Naive thymus-derived CD4-positive, alpha-beta T cell (primary cell): ENCODE measurements around the gene KLK1. TPM values are rescaled to one million over a fixed set of nuclear protein-coding genes. Genes with fewer than 3 reads are reported as not detected.

ENCODE experiments used
- ATAC-seq: fragments of 150-1000 bp; cut with Tn5 transposase; 2 replicates; pipeline ENCODE4 v1.10.0; 2021; ENCODE audit warnings: mild to moderate bottlenecking, moderate library complexity
- CTCF ChIA-PET: fragments of 350-600 bp; sonication (Branson Sonifier 250); formaldehyde crosslinking; loops from one replicate; lab custom pipeline; 2021; ENCODE audit warnings: antibody characterized with exemption; lab: Charles Lee
- POLR2A ChIA-PET: fragments of 350-600 bp; sonication (Branson Sonifier 250); formaldehyde crosslinking; loops from one replicate; lab custom pipeline; 2021; ENCODE audit warnings: antibody characterized with exemption, inconsistent platforms; lab: Charles Lee
- DNase-seq, 9 donors: peaks; one replicate each; pipeline versions ENCODE4 v3.0.0 to v3.0.0-alpha.2; 2020 to 2022; ENCODE audit warnings: mixed read lengths in 1 of 9
- H3K27ac ChIP-seq: one replicate; pipeline ENCODE4 v1.7.0; 2013; ENCODE audit warnings: mild to moderate bottlenecking, low read depth, low read length, moderate library complexity
- H3K27me3 ChIP-seq, 2 donors: one replicate each; pipeline ENCODE4 v1.7.0; 2013; ENCODE audit warnings: low read length in 2 of 2, mild to moderate bottlenecking in 2 of 2, moderate library complexity in 2 of 2; ENCODE audit not compliant: control insufficient read depth in 2 of 2, insufficient read depth in 2 of 2
- H3K36me3 ChIP-seq, 3 experiments: 1 replicate in 2 of 3; 2 replicates in 1 of 3; pipeline ENCODE4 v1.7.0; 2013; ENCODE audit warnings: low read length in 3 of 3, mild to moderate bottlenecking in 3 of 3, moderate library complexity in 1 of 3; ENCODE audit not compliant: insufficient read depth in 3 of 3, control insufficient read depth in 2 of 3
- H3K4me1 ChIP-seq, 2 donors: one replicate each; pipeline ENCODE4 v1.7.0; 2013; ENCODE audit warnings: low read length in 2 of 2, mild to moderate bottlenecking in 2 of 2, moderate library complexity in 1 of 2; ENCODE audit not compliant: control insufficient read depth in 2 of 2, insufficient read depth in 2 of 2
- H3K4me3 ChIP-seq: 2 replicates; pipeline ENCODE4 v1.7.0; 2013; ENCODE audit warnings: mild to moderate bottlenecking, low read length
- H3K9me3 ChIP-seq, 3 experiments: 1 replicate in 2 of 3; 2 replicates in 1 of 3; pipeline ENCODE4 v1.7.0; 2013; ENCODE audit warnings: low read length in 3 of 3; ENCODE audit not compliant: control insufficient read depth in 2 of 3
- H3K27ac Mint-ChIP-seq, 9 donors: one replicate each; pipeline ENCODE4 v1.8.0; 2020 to 2022; ENCODE audit warnings: mixed read lengths in 9 of 9, mild to moderate bottlenecking in 8 of 9, moderate library complexity in 5 of 9, inconsistent platforms in 2 of 9
- H3K27me3 Mint-ChIP-seq, 5 donors: one replicate each; pipeline ENCODE4 v1.8.0; 2021 to 2022; ENCODE audit warnings: mixed read lengths in 5 of 5, mild to moderate bottlenecking in 1 of 5
- H3K36me3 Mint-ChIP-seq, 5 donors: one replicate each; pipeline ENCODE4 v1.8.0; 2020 to 2022; ENCODE audit warnings: mixed read lengths in 5 of 5, mild to moderate bottlenecking in 3 of 5, inconsistent platforms in 1 of 5
- H3K4me1 Mint-ChIP-seq, 7 donors: one replicate each; pipeline ENCODE4 v1.8.0; 2020 to 2022; ENCODE audit warnings: mixed read lengths in 7 of 7, mild to moderate bottlenecking in 3 of 7, inconsistent platforms in 1 of 7
- H3K4me3 Mint-ChIP-seq, 10 donors: one replicate each; pipeline ENCODE4 v1.8.0; 2020 to 2022; ENCODE audit warnings: mild to moderate bottlenecking in 10 of 10, mixed read lengths in 10 of 10, moderate library complexity in 6 of 10, inconsistent platforms in 2 of 10
- H3K9me3 Mint-ChIP-seq, 11 donors: one replicate each; pipeline ENCODE4 v1.8.0; 2020 to 2022; ENCODE audit warnings: mixed read lengths in 11 of 11, mild to moderate bottlenecking in 4 of 11, inconsistent platforms in 1 of 11, moderate library complexity in 1 of 11
- intact Hi-C, 2 donors: fragments of 100-400 bp; cut with micrococcal nuclease; formaldehyde crosslinking; loops; one replicate each; pipeline ENCODE4 v1.15.1; 2023
- polyA plus RNA-seq, 2 donors: library from polyadenylated mRNA; unstranded; fragments of 300-500 nt; fragmentation: Illumina TruSeq; gene quantifications; one replicate each; pipeline ENCODE4 v1.2.3, GENCODE V29; 2021
- total RNA-seq, 6 experiments: library from RNA in 5 of 6; stranded (reverse) in 5 of 6; gene quantifications; 1 replicate in 5 of 6; 2 replicates in 1 of 6; pipeline ENCODE4 v1.2.3 and lab custom pipeline; 2021 to 2026

KLK1 gene
- total and polyA plus RNA-seq, 7 experiments from 2014 or later: 1.3 TPM; not detected in 6

GRCh38 chr19:50837300-50837699 lies 13.7 kb upstream of the KLK1 start:
- CTCF ChIA-PET: no interaction called here

GRCh38 chr19:50836543-50837195 lies 13.1 kb upstream of the KLK1 start:
- intact Hi-C loops: loop anchor here in 1 of 2 donors (1.0 kb wide), 1 partner anchor 32 kb away; no protein-coding TSS in a partner anchor
- ATAC-seq (no peak), DNase-seq (no peak)
- H3K9me3 ChIP-seq: no peaks in the 10 kb centered on the region
- H3K36me3 Mint-ChIP-seq: no peaks in the 10 kb centered on the region
- POLR2A ChIA-PET: interaction anchor here (0.6 kb wide), 1 partner anchor 462 kb away, joined by 3 read pairs; no protein-coding TSS in a partner anchor
- CTCF ChIA-PET: no interaction called here
- peaks cover 0 to 3% of the 10 kb centered on the region in 2 donors for H3K27me3 ChIP-seq
- H3K27ac Mint-ChIP-seq: no peak overlapping the region
- peak overlapping the region in 9 of 10 donors; percentile 78 to 94 (median 87) for H3K4me3 Mint-ChIP-seq
- no peak overlapping the region for H3K27ac ChIP-seq
- H3K27me3 Mint-ChIP-seq: peaks cover 29 to 60% (median 45%) of the 10 kb centered on the region in 5 donors
- H3K4me1 ChIP-seq: peaks cover 4 to 8% of the 10 kb centered on the region in 2 donors
- H3K4me1 Mint-ChIP-seq: peaks cover 5 to 25% (median 11%) of the 10 kb centered on the region in 7 donors
- peaks cover 0 to 14% (median 5%) of the 10 kb centered on the region in 11 donors for H3K9me3 Mint-ChIP-seq
- no peak overlapping the region for H3K4me3 ChIP-seq
- H3K36me3 ChIP-seq: no peaks in the 10 kb centered on the region

More at GRCh38 chr19:50837300-50837699, 13.7 kb upstream of the KLK1 start:
- DNase-seq: no peak
- Histone ChIP-seq H3K27ac (no peak overlapping the region), H3K9me3 (peaks cover 0 to 1% (median 0%) of the 10 kb centered on the region in 3 experiments), H3K27me3 (peaks cover 0 to 3% of the 10 kb centered on the region in 2 donors), H3K36me3 (no peaks in the 10 kb centered on the region), H3K4me3 (no peak overlapping the region), H3K4me1 (peaks cover 4 to 8% of the 10 kb centered on the region in 2 donors)
- POLR2A ChIA-PET: interaction anchor here (0.6 kb wide), 1 partner anchor 463 kb away, joined by 3 read pairs; no protein-coding TSS in a partner anchor
- H3K27me3 Mint-ChIP-seq: peaks cover 29 to 54% (median 39%) of the 10 kb centered on the region in 5 donors
- intact Hi-C loops: no loop called here
- ATAC-seq: no peak
- H3K27ac Mint-ChIP-seq: no peak overlapping the region
- H3K4me1 Mint-ChIP-seq: peaks cover 5 to 25% (median 11%) of the 10 kb centered on the region in 7 donors
- H3K36me3 Mint-ChIP-seq: no peaks in the 10 kb centered on the region
- peaks cover 0 to 20% (median 5%) of the 10 kb centered on the region in 11 donors for H3K9me3 Mint-ChIP-seq
- H3K4me3 Mint-ChIP-seq: peak overlapping the region in 9 of 10 donors; percentile 27 to 92 (median 78)

GRCh38 chr19:50835785-50836542 lies 12.4 kb upstream of the KLK1 start:
- ATAC-seq: peak; percentile 86
- POLR2A ChIA-PET: no interaction called here

GRCh38 chr19:50835103-50835784 lies 11.7 kb upstream of the KLK1 start:
- peaks cover 0 to 7% of the 10 kb centered on the region in 2 donors for H3K27me3 ChIP-seq
- ChIA-PET CTCF (no interaction called here), POLR2A (no interaction called here)
- H3K4me1 ChIP-seq: peaks cover 4 to 8% of the 10 kb centered on the region in 2 donors
- no peaks in the 10 kb centered on the region for H3K36me3 ChIP-seq
- H3K4me3 Mint-ChIP-seq: peak overlapping the region; percentile 68 to 94 (median 82)
- peaks cover 5 to 25% (median 11%) of the 10 kb centered on the region in 7 donors for H3K4me1 Mint-ChIP-seq
- no peaks in the 10 kb centered on the region for H3K36me3 Mint-ChIP-seq
- intact Hi-C loops: no loop called here
- no peak overlapping the region for H3K27ac Mint-ChIP-seq
- no peak for DNase-seq
- peaks cover 0 to 2% (median 0%) of the 10 kb centered on the region in 11 donors for H3K9me3 Mint-ChIP-seq
- ATAC-seq: no peak
- no peaks in the 10 kb centered on the region for H3K9me3 ChIP-seq
- peak overlapping the region; percentile 51 for H3K4me3 ChIP-seq
- H3K27me3 Mint-ChIP-seq: peaks cover 31 to 61% (median 45%) of the 10 kb centered on the region in 5 donors
- H3K27ac ChIP-seq: no peak overlapping the region

More at GRCh38 chr19:50835785-50836542, 12.4 kb upstream of the KLK1 start:
- Mint-ChIP-seq H3K27me3 (peaks cover 30 to 61% (median 45%) of the 10 kb centered on the region in 5 donors), H3K9me3 (peaks cover 0 to 7% (median 0%) of the 10 kb centered on the region in 11 donors), H3K4me3 (peak overlapping the region; percentile 78 to 94 (median 87)), H3K27ac (no peak overlapping the region), H3K36me3 (no peaks in the 10 kb centered on the region), H3K4me1 (peaks cover 5 to 25% (median 11%) of the 10 kb centered on the region in 7 donors)
- peak; percentile 18 to 90 (median 43) for DNase-seq
- Histone ChIP-seq H3K36me3 (no peaks in the 10 kb centered on the region), H3K4me1 (peaks cover 4 to 8% of the 10 kb centered on the region in 2 donors), H3K27me3 (peaks cover 0 to 3% of the 10 kb centered on the region in 2 donors), H3K4me3 (peak overlapping the region; percentile 51), H3K9me3 (no peaks in the 10 kb centered on the region), H3K27ac (no peak overlapping the region)
- CTCF ChIA-PET: no interaction called here
- intact Hi-C loops: loop anchor here in 1 of 2 donors (1.0 kb wide), 1 partner anchor 32 kb away; no protein-coding TSS in a partner anchor

GRCh38 chr19:50833802-50834167 lies 10.2 kb upstream of the KLK1 start:
- Histone ChIP-seq H3K36me3 (no peaks in the 10 kb centered on the region), H3K4me1 (peaks cover 4 to 8% of the 10 kb centered on the region in 2 donors), H3K27ac (no peak overlapping the region), H3K27me3 (peaks cover 0 to 7% of the 10 kb centered on the region in 2 donors), H3K4me3 (no peak overlapping the region), H3K9me3 (no peaks in the 10 kb centered on the region)
- ATAC-seq: no peak
- Mint-ChIP-seq H3K36me3 (no peaks in the 10 kb centered on the region), H3K4me1 (peaks cover 5 to 25% (median 11%) of the 10 kb centered on the region in 7 donors), H3K27ac (no peak overlapping the region), H3K9me3 (peaks cover 0 to 2% (median 0%) of the 10 kb centered on the region in 11 donors), H3K27me3 (peaks cover 31 to 62% (median 45%) of the 10 kb centered on the region in 5 donors), H3K4me3 (peak overlapping the region in 1 of 10 donors; percentile 10)
- POLR2A ChIA-PET: no interaction called here
- DNase-seq: no peak
- intact Hi-C loops: no loop called here
- CTCF ChIA-PET: no interaction called here
